A673 (cell line): ENCODE results near the gene DSCAML1. TPM values are rescaled to one million over a fixed set of nuclear protein-coding genes. Genes with fewer than 3 reads are reported as not detected.

Experiments used
- BruUV-seq: library from RNA; stranded (reverse); fragments of 400-500 nt; replicated peaks from 2 replicates; lab custom pipeline; 2021; lab: Mats Ljungman, UMichigan
- CTCF ChIA-PET: fragments of 300-600 bp; sonication (Branson Sonifier 250); formaldehyde crosslinking; loops from one replicate; lab custom pipeline; 2022; ENCODE audit warnings: antibody characterized with exemption; lab: Charles Lee
- POLR2A ChIA-PET: fragments of 300-600 bp; sonication (Branson Sonifier 250); formaldehyde crosslinking; loops from one replicate; lab custom pipeline; 2022; ENCODE audit warnings: antibody characterized with exemption; ENCODE audit not compliant: low non-redundant PET; lab: Charles Lee
- DNase-seq: peaks from one replicate; pipeline ENCODE4 v3.0.0-alpha.2; 2015; ENCODE audit warnings: low spot score
- H3K27ac ChIP-seq: fragments of 200-600 bp; sonication (generic); 2 replicates; pipeline ENCODE4 v1.5.1; 2016; ENCODE audit warnings: mixed run types, low read depth, mild to moderate bottlenecking, mixed read lengths, antibody characterized with exemption, low read length; ENCODE audit not compliant: poor library complexity, severe bottlenecking
- H3K27me3 ChIP-seq: fragments of 200-600 bp; sonication (generic); replicated peaks from 2 replicates; pipeline ENCODE4 v1.6.1; 2017; ENCODE audit warnings: mixed run types, low read depth, mild to moderate bottlenecking, mixed read lengths, antibody characterized with exemption, low read length; ENCODE audit not compliant: insufficient read depth, poor library complexity
- H3K36me3 ChIP-seq: fragments of 200-600 bp; sonication (generic); 2 replicates; pipeline ENCODE4 v1.6.1; 2016; ENCODE audit warnings: mixed run types, mild to moderate bottlenecking, mixed read lengths, antibody characterized with exemption, low read length; ENCODE audit not compliant: insufficient read depth, poor library complexity, severe bottlenecking
- H3K4me1 ChIP-seq: fragments of 200-600 bp; sonication (generic); 2 replicates; pipeline ENCODE4 v1.6.1; 2017; ENCODE audit warnings: mixed run types, mild to moderate bottlenecking, mixed read lengths, antibody characterized with exemption, low read length; ENCODE audit not compliant: insufficient read depth, poor library complexity, severe bottlenecking
- H3K4me3 ChIP-seq: fragments of 200-600 bp; sonication (generic); 2 replicates; pipeline ENCODE4 v1.5.1; 2016; ENCODE audit warnings: low read depth, mixed run types, mild to moderate bottlenecking, mixed read lengths, low read length; ENCODE audit not compliant: poor library complexity, severe bottlenecking
- H3K9me3 ChIP-seq: fragments of 200-600 bp; sonication (generic); 2 replicates; pipeline ENCODE4 v1.6.1; 2016; ENCODE audit warnings: mixed run types, low read depth, mild to moderate bottlenecking, mixed read lengths, antibody characterized with exemption, low read length; ENCODE audit not compliant: poor library complexity, severe bottlenecking
- EZH2 ChIP-seq: fragments of 200-600 bp; sonication (generic); IDR thresholded peaks from 2 replicates; pipeline ENCODE4 v1.6.1; 2017; ENCODE audit warnings: borderline replicate concordance, low read depth, mild to moderate bottlenecking, mixed read lengths, antibody characterized with exemption, low read length; ENCODE audit not compliant: poor library complexity, severe bottlenecking
- intact Hi-C: fragments of 100-400 bp; cut with micrococcal nuclease; formaldehyde crosslinking; loops from one replicate; pipeline ENCODE4 v1.10.0; 2022; ENCODE audit not compliant: unreplicated experiment
- total RNA-seq: library from RNA; stranded (reverse); gene quantifications from 2 replicates; pipeline ENCODE4 v1.2.3, GENCODE V29; 2021
- TF ChIP-seq, protein P1 (sequence below): fragments of 300-800, 200-600 bp; sonication (generic); conservative IDR thresholded peaks from 2 replicates; pipeline ENCODE4 v1.5.1; 2017; ENCODE audit warnings: low read depth, mild to moderate bottlenecking, antibody characterized with exemption, low read length, moderate library complexity, mixed read lengths

The DSCAML1 gene
- total RNA-seq, 1 experiment from 2014 or later = not detected

DNA sequence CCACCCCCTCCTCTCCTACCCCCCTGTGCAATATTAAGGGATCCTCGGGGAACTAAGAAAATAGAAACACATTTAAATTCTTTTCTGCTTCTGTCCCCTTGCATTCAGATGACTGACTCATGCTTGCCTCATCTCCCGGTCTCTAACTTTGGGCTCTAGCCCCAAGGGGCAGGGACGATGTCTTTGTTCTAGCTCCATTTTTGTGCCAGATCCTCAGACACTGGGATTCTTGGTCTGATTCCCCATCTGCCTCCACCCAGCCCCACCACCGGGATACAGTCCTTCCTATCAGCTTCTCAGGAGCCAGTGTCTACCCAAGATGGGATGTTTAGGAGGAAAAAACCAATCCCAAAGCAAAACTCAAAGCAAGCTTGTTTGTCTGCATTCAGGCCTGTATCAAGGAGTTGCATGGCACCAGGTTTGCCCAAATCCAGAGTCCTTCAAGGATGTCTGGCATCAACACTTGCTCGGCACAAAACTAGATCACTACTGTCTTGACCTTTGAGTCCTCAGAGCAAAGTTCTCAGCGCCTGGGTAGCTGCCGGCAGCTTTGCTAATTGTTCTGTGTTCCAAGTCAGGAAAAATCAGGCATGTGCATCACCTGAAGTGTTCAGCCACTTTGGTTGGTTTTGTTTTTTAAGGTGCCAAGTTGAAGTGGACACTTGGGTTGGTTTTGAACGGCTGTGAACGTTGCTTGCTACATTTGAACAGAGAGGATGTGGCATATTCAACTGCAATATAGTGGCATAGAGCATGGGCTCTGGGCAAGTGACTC, 212.8 kb downstream of the DSCAML1 start:
- TF ChIP-seq EZH2 = no peak
- TF ChIP-seq, protein P1, sequence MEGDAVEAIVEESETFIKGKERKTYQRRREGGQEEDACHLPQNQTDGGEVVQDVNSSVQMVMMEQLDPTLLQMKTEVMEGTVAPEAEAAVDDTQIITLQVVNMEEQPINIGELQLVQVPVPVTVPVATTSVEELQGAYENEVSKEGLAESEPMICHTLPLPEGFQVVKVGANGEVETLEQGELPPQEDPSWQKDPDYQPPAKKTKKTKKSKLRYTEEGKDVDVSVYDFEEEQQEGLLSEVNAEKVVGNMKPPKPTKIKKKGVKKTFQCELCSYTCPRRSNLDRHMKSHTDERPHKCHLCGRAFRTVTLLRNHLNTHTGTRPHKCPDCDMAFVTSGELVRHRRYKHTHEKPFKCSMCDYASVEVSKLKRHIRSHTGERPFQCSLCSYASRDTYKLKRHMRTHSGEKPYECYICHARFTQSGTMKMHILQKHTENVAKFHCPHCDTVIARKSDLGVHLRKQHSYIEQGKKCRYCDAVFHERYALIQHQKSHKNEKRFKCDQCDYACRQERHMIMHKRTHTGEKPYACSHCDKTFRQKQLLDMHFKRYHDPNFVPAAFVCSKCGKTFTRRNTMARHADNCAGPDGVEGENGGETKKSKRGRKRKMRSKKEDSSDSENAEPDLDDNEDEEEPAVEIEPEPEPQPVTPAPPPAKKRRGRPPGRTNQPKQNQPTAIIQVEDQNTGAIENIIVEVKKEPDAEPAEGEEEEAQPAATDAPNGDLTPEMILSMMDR = no peak
- Histone ChIP-seq H3K4me3 (no peak overlapping the region), H3K4me1 (no peaks in the 10 kb centered on the region), H3K27ac (no peak overlapping the region), H3K36me3 (no peaks in the 10 kb centered on the region), H3K27me3 (peaks cover 14% of the 10 kb centered on the region), H3K9me3 (no peaks in the 10 kb centered on the region)
- POLR2A ChIA-PET = interaction anchor here (0.9 kb wide), 1 partner anchor 12 kb away, joined by 5 read pairs; no protein-coding TSS in a partner anchor
- BruUV-seq = no TSS peak
- DNase-seq = peak; percentile 15
- CTCF ChIA-PET = no interaction called here
- intact Hi-C loops = no loop called here

DNA sequence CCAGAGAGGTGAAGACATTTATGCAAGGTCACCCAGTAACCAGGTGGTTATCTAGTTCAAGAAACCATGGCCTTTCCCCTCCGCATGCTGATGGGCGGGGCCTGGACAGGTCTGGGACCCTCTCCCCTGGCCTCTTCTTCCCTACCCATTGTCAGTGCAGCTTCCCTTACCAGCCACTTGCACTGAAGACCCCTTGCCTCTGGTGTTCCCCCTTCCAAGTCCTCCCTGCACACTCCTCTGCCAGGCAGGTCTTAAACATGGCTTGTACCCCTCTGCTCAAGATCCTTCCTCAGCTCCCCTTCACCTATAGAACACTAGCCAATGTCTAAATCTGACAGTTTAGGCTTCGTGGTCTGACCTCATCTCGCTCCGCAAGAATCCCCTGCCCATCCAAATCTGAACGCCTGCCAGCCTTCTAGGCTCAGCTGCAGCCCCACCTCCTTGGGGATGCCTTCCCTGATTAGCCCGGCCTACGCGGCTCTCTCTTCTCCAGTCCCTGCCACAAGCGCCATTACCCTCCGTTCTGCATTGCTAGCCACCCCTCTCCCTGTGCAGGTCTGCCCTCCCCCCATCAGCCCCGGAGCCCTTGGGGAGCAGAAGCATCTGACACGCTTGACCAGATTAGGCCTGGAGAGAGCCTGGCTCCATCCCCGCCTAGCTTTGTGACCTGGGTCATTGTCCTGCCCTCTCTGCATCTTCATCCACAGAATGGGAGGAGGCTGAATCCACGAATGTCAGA, 213.8 kb downstream of the DSCAML1 start:
- no peaks in the 10 kb centered on the region for H3K4me1 ChIP-seq
- H3K36me3 ChIP-seq = no peaks in the 10 kb centered on the region
- H3K4me3 ChIP-seq = no peak overlapping the region
- H3K9me3 ChIP-seq = no peaks in the 10 kb centered on the region
- no TSS peak for BruUV-seq
- H3K27ac ChIP-seq = no peak overlapping the region
- H3K27me3 ChIP-seq = peaks cover 11% of the 10 kb centered on the region
- intact Hi-C loops = no loop called here
- CTCF ChIA-PET = no interaction called here
- TF ChIP-seq, protein P1 = no peak
- no peak for TF ChIP-seq EZH2
- no peak for DNase-seq
- POLR2A ChIA-PET = interaction anchor here (0.9 kb wide), 1 partner anchor 13 kb away, joined by 5 read pairs; no protein-coding TSS in a partner anchor

DNA sequence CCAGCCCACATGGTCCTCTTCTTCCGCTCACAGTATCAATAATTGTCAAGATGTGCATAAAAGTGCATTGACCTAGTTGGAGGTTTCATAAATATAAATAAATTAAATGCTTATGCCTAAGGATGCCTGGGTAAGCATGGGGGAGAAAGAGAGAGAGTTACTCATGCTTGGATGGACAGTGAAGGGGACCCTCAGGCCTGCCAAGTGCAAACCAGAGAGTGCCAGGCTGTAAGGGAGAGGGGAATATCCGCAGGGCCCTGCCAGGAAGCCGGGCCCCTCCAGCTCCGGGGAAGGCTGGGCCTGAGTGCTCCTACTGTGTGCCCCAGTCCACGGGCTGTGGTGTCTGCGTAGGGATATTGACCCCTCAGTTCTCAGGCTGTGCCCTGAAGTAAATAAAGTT, 214.6 kb downstream of the DSCAML1 start:
- Histone ChIP-seq H3K27me3 (peaks cover 6% of the 10 kb centered on the region), H3K27ac (no peak overlapping the region), H3K4me3 (no peak overlapping the region), H3K4me1 (no peaks in the 10 kb centered on the region), H3K36me3 (no peaks in the 10 kb centered on the region), H3K9me3 (no peaks in the 10 kb centered on the region)
- POLR2A ChIA-PET = no interaction called here
- CTCF ChIA-PET = no interaction called here
- no peak for TF ChIP-seq EZH2
- TF ChIP-seq, protein P1 = no peak
- intact Hi-C loops = no loop called here
- DNase-seq = no peak
- no TSS peak for BruUV-seq
